G401 (cell line): Measurements from ENCODE around the gene CYP4F8. TPM values are rescaled to one million over a fixed set of nuclear protein-coding genes. Genes with fewer than 3 reads are reported as not detected.

Experiments
- DNase-seq: peaks from one replicate; pipeline ENCODE4 v3.0.0-alpha.2; 2015; ENCODE audit warnings: low spot score
- in situ Hi-C: cut with HindIII; loops from 2 replicates; pipeline ENCODE4 v1.10.0; 2016; ENCODE audit warnings: low sequenced_read_pairs, mixed read lengths
- total RNA-seq: library from RNA; depleted of rRNA; stranded (reverse); fragments of >200 nt; shearing (Covaris generic); gene quantifications from 2 replicates; pipeline ENCODE4 v1.2.3, GENCODE V29; 2014

CYP4F8 gene
- total RNA-seq, 1 experiment from 2014 or later: not detected

DNA sequence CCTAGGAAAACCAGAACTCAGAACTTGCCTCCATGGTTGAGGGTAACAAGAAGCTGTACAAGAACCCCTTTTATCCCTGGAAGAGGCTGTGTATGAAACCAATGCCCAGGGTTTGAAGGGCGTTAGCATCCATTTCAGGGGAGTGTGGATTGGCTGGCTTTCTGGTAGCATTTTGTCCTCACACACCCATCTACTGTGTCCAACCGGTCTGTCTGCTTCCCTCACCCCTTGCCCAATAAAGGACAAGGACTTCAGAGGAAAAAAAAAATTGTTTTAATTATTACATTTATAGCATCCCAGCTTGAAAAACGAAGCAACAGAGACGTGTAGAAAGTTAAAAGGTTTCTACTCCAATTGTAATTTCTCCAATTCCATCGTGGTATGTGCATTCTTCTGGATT is 2.7 kb upstream of the CYP4F8 start:
- no peak for DNase-seq
- in situ Hi-C loops: no loop called here

- DNase-seq: no peak
- in situ Hi-C loops: no loop called here
Observed at GRCh38 chr19:15613338-15613737, 1.7 kb upstream of the CYP4F8 start.

DNA sequence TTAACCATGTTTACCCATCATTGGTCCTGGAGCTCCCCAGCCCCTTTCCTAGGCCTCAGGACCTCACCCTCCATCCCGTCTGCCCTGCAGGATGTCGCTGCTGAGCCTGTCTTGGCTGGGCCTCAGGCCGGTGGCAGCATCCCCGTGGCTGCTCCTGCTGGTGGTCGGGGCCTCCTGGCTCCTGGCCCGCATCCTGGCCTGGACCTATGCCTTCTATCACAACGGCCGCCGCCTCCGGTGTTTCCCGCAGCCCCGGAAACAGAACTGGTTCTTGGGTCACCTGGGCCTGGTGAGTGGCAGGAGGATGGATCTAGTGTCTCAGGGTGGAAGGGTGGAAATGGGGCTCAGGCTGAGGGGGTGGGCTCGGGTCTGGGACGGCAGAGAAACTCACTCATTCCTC is 508 bp downstream of the CYP4F8 start:
- no peak for DNase-seq
- in situ Hi-C loops: no loop called here

- no peak for DNase-seq
- in situ Hi-C loops: no loop called here
Observed at GRCh38 chr19:15616183-15616582, 1.2 kb downstream of the CYP4F8 start.

GRCh38 chr19:15616627-15617270 is 1.7 kb downstream of the CYP4F8 start:
- in situ Hi-C loops: no loop called here
- no peak for DNase-seq

DNA sequence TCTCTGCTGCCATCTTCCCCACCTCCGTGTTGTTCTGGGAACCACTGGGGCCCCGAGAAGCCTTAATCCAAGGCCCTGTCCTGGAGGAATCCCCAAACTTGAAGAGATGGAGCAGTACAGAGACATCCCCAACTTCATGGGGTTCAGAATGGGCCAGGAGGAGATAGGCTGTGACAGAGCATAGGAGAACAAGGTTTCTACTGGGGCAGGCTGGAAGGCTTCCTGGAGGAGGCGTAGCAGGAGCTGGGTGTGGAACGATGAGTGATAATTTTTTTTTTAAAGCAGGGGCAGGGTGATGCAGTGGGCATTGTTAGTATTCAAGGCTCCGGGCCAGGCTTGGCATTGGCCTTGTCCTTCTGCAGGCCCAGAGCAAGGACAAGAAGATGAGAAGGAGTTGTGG is 3.3 kb downstream of the CYP4F8 start:
- in situ Hi-C loops: no loop called here
- DNase-seq: no peak

DNA sequence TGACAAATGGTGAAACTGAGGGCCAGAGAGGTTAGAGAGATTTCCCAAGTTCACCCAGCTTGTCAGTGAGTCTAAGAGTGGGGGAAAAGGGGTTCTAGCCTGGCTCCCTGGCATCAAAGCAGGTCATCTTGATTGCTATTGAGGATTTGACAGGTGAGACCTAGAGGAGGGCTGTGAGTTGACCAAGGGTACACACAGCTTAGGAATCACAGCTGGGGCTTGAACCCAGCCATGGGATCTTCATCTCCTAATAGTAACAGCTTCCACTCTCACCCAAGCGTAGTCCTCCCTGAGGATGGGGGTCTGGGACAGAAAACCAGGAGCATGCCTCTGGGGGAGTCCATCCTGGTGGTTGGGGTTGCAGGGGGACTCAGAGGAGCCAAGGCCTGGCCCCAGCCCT is 6.8 kb downstream of the CYP4F8 start:
- in situ Hi-C loops: no loop called here

DNA sequence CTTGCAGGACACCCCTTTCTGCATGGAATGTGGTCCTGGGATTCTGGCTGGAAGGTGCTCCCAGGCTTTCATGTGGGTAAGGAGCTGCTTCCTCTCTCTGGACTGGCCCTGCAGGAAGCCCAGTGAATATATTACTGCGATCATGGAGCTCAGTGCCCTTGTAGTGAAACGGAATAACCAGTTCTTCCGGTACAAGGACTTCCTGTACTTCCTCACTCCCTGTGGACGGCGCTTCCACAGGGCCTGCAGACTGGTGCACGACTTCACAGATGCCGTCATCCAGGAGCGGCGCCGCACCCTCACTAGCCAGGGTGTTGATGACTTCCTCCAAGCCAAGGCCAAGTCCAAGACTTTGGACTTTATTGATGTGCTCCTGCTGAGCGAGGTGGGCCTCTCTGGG is 8.0 kb downstream of the CYP4F8 start:
- in situ Hi-C loops: no loop called here

More for the DNA sequence above, 6.8 kb downstream of the CYP4F8 start:
- no peak for DNase-seq

GRCh38 chr19:15623711-15624318 is 8.8 kb downstream of the CYP4F8 start:
- in situ Hi-C loops: no loop called here
- no peak for DNase-seq

More for the DNA sequence above, 8.0 kb downstream of the CYP4F8 start:
- DNase-seq: no peak

DNA sequence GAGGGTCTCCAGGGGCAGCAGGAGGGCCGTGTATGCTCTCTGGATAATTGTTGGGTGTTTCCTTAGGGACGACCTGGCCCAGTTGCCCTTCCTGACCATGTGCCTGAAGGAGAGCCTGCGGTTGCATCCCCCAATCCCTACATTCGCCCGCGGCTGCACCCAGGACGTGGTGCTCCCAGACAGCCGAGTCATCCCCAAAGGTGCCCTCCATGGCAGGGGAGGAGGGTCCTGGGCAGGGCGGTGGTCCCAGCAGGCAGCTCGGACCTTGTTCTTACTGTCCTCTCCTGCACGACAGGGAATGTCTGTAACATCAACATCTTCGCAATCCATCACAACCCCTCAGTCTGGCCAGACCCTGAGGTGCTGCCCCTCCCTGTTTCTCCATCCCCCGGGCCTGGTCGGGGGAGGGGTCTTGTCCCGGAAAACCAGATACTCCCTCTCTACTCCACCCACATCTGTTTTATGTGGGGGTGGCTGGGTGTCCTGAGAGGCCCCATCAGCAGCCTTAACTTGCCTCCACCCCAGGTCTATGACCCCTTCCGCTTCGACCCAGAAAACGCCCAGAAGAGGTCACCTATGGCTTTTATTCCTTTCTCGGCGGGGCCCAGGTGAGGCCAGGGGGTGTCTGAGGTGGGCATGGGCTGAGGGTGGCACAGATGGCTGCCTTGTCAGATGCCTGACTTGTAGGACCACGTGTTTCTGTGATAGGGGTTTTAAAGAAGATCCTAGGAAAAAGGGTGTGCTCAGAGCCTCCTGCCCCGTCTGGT is 13.4 kb downstream of the CYP4F8 start:
- in situ Hi-C loops: no loop called here

GRCh38 chr19:15629003-15629880 is 14.2 kb downstream of the CYP4F8 start:
- in situ Hi-C loops: no loop called here
- peak; percentile 65 for DNase-seq

More for the DNA sequence above, 13.4 kb downstream of the CYP4F8 start:
- no peak for DNase-seq

GRCh38 chr19:15631817-15632216 is 16.8 kb downstream of the CYP4F8 start:
- in situ Hi-C loops: no loop called here
- DNase-seq: peak; percentile 12

DNA sequence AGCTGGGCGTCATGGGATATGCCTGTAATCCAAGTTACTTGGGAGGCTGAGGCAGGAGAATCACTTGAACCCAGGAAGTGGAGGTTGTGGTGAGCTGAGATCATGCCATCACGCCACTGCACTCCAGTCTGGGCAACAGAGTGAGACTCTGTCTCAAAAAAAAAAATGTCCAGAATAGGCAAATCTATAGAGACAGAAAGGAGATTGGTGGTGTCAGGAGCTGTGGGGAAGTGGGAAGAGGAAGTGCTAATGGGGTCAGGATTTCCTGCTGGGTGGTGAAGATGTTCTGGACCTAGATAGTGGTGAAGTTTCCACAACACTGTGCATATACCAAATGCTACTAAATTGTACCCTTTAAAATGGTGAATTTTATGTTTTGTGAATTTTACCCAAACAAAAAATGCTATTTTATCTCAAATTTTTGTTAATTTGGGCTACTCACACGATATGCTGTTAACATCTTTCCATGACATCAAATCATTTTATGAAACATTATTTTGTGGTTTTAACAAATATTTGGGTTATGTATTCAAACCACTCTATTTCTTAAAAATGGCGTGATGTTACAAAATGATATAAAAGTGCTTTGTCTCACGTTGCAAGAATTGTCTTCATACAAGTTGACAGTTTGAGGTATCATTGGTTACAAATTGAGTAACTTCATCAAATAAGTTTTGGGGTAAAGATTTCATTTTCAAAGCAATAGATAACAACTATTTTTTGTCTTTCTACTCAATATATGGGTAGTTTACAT is 18.2 kb downstream of the CYP4F8 start:
- in situ Hi-C loops: no loop called here
- no peak for DNase-seq

- in situ Hi-C loops: no loop called here
- no peak for DNase-seq
Observed at GRCh38 chr19:15634105-15634504, 19.1 kb downstream of the CYP4F8 start.

GRCh38 chr19:15635016-15635805 is 20.2 kb downstream of the CYP4F8 start:
- in situ Hi-C loops: no loop called here
- DNase-seq: no peak

DNA sequence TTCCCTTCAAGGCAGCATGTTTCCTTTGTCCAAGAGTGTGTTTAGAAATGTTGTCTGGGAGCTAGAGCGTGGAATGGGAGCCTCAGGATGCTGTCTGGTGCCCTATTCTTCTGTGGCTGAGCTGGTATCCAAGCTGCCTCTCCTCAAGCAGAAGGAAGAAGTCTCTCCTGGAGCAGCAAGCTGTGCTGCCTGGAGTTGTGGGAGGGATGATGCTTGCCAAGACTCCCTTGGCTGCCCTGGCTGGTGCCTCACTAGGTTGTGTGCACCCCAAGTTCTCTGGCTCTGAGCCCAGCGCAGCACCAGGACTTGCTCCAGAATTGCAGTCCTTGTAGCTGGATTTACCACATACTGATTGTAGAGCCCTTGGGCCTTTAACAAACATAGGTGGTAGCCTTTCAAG is 21.0 kb downstream of the CYP4F8 start:
- in situ Hi-C loops: no loop called here

GRCh38 chr19:15639596-15639995 is 24.6 kb downstream of the CYP4F8 start:
- no peak for DNase-seq
- in situ Hi-C loops: no loop called here

More for the DNA sequence above, 21.0 kb downstream of the CYP4F8 start:
- no peak for DNase-seq

DNA sequence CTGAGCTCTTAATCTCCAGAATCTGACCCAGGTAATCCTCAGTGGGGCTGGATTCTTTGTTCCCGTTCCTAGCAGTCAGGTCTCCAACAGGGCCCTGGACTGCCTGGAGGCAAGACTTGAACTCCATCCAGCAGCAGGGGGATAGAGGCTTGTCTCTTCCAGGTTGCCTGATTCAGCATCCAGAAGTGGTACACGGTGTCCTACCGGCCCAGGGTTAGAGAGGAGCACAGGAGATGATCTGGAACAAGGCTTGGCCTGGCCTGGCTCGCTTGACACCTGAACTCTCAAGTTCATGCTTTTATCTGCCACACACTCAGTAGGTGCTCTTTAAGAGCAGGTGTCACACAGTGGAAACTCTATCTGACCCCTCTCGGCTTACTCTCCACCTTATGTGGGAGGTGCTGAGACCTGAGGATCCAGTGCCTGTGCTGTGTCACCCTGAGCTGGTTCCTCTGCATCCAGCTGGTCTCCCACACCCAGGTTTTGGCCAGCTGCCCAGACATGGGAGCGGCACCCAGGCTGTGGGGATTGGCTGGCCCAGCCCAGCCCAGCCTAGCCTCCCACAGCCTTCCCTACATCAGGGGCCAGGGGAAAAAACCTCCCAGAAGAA is 25.4 kb downstream of the CYP4F8 start, which contains the start of gene CYP4F3:
CYP4F3 (plus strand) TSS at position 604 of the 610 bp plus-strand sequence. CDS start 519 bp downstream, outside the sequence.
- no peak for DNase-seq

More for the DNA sequence above, 25.4 kb downstream of the CYP4F8 start, which contains the start of gene CYP4F3:
- in situ Hi-C loops: no loop called here
